ENCODE measurements around the gene ATP13A3.

ATP13A3 gene

DNA sequence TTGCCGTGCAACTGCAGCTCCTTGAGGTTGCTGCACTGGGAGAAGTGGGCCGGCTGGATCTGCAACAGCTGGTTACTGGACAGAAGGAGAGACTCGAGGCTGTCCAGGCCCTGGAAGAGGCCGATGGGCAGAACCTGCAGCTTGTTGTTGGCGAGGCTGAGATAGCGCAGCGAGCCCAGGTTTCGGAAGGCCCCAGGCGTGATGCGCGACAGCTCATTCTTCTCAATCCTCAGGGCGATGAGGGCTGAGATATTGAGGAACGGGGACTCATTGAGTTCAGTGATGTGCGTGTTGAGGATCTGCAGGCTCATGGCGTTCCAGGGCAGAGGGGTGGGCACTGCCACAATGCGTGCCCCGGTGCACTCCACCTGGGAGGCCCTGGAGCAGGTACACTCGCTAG, 126.2 kb downstream of the ATP13A3 start:
- no peak overlapping the region for H2AFZ ChIP-seq (ENCODE audit: low read length)
- H3K9me3 ChIP-seq (ENCODE audit: low read length) = no peaks in the 10 kb centered on the region
- TF ChIP-seq, protein P1, sequence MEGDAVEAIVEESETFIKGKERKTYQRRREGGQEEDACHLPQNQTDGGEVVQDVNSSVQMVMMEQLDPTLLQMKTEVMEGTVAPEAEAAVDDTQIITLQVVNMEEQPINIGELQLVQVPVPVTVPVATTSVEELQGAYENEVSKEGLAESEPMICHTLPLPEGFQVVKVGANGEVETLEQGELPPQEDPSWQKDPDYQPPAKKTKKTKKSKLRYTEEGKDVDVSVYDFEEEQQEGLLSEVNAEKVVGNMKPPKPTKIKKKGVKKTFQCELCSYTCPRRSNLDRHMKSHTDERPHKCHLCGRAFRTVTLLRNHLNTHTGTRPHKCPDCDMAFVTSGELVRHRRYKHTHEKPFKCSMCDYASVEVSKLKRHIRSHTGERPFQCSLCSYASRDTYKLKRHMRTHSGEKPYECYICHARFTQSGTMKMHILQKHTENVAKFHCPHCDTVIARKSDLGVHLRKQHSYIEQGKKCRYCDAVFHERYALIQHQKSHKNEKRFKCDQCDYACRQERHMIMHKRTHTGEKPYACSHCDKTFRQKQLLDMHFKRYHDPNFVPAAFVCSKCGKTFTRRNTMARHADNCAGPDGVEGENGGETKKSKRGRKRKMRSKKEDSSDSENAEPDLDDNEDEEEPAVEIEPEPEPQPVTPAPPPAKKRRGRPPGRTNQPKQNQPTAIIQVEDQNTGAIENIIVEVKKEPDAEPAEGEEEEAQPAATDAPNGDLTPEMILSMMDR (IDR thresholded peaks at IDR 0.05; ENCODE audit: low read length) = no peak
- no peak for TF ChIP-seq EZH2 (IDR thresholded peaks at IDR 0.05; ENCODE audit: borderline replicate concordance, low read length)
- H3K27ac ChIP-seq (ENCODE audit: low read depth, low read length, poor library complexity, severe bottlenecking) = no peak overlapping the region
- no peaks in the 10 kb centered on the region for H3K9me2 ChIP-seq (ENCODE audit: low read depth, low read length)
- no peaks in the 10 kb centered on the region for H4K20me1 ChIP-seq (ENCODE audit: insufficient read depth, low read length)
- no peaks in the 10 kb centered on the region for H3F3A ChIP-seq (ENCODE audit: insufficient read depth, low read length)
- no peaks in the 10 kb centered on the region for H3K4me1 ChIP-seq (ENCODE audit: insufficient read depth, low read length, severe bottlenecking)
- no peaks in the 10 kb centered on the region for H3K79me2 ChIP-seq (ENCODE audit: insufficient read depth, low read length)
- H3K27me3 ChIP-seq (ENCODE audit: insufficient read depth, low read length) = peaks cover 19% of the 10 kb centered on the region
- H3K4me3 ChIP-seq (ENCODE audit: low read depth, low read length, poor library complexity, severe bottlenecking) = no peak overlapping the region
- no peaks in the 10 kb centered on the region for H3K36me3 ChIP-seq (ENCODE audit: insufficient read depth, low read length)
- H3K4me2 ChIP-seq (ENCODE audit: low read length) = no peak overlapping the region
- H3K9ac ChIP-seq (ENCODE audit: low read length) = no peak overlapping the region

- Histone ChIP-seq H4K20me1 (ENCODE audit: insufficient read depth, low read length) (no peaks in the 10 kb centered on the region), H3K36me3 (ENCODE audit: insufficient read depth, low read length) (no peaks in the 10 kb centered on the region), H3K4me1 (ENCODE audit: insufficient read depth, low read length, severe bottlenecking) (no peaks in the 10 kb centered on the region), H3K27ac (ENCODE audit: low read depth, low read length, poor library complexity, severe bottlenecking) (no peak overlapping the region), H2AFZ (ENCODE audit: low read length) (no peak overlapping the region), H3F3A (ENCODE audit: insufficient read depth, low read length) (no peaks in the 10 kb centered on the region), H3K27me3 (ENCODE audit: insufficient read depth, low read length) (peaks cover 19% of the 10 kb centered on the region), H3K9me3 (ENCODE audit: low read length) (no peaks in the 10 kb centered on the region), H3K9me2 (ENCODE audit: low read depth, low read length) (no peaks in the 10 kb centered on the region), H3K9ac (ENCODE audit: low read length) (no peak overlapping the region), H3K79me2 (ENCODE audit: insufficient read depth, low read length) (no peaks in the 10 kb centered on the region), H3K4me3 (ENCODE audit: low read depth, low read length, poor library complexity, severe bottlenecking) (no peak overlapping the region), H3K4me2 (ENCODE audit: low read length) (no peak overlapping the region)
- TF ChIP-seq, protein P1 (IDR thresholded peaks at IDR 0.05; ENCODE audit: low read length) = no peak
- TF ChIP-seq EZH2 (IDR thresholded peaks at IDR 0.05; ENCODE audit: borderline replicate concordance, low read length) = no peak
Observed at GRCh38 chr3:194357681-194358080, 129.1 kb downstream of the ATP13A3 start.

DNA sequence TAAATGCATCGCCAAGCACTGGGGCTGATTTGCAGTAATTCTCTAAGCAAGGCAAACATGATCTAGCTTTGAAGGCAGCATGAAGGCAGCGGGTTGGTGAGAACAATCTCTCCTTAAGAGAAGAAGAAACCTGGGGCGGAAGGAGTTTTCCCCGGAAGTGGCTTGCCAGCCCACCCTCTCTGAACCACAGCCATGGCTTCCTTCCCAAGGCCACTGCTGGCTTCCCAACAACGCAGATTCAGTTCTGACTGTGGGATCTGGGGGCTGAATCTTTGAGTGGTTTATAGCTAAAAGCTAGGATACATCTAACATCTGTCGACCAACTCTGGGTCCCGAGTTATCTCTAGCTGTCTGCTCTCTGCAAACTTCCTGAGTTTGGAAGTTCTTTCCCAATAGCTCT, 131.4 kb downstream of the ATP13A3 start:
- TF ChIP-seq EZH2 (IDR thresholded peaks at IDR 0.05; ENCODE audit: borderline replicate concordance, low read length) = no peak
- TF ChIP-seq, protein P1 (IDR thresholded peaks at IDR 0.05; ENCODE audit: low read length) = no peak
- Histone ChIP-seq H3K4me1 (ENCODE audit: insufficient read depth, low read length, severe bottlenecking) (no peaks in the 10 kb centered on the region), H3K36me3 (ENCODE audit: insufficient read depth, low read length) (no peaks in the 10 kb centered on the region), H3K4me2 (ENCODE audit: low read length) (no peak overlapping the region), H3K27me3 (ENCODE audit: insufficient read depth, low read length) (peaks cover 19% of the 10 kb centered on the region), H3K9me3 (ENCODE audit: low read length) (no peaks in the 10 kb centered on the region), H3K9ac (ENCODE audit: low read length) (no peak overlapping the region), H3F3A (ENCODE audit: insufficient read depth, low read length) (no peaks in the 10 kb centered on the region), H4K20me1 (ENCODE audit: insufficient read depth, low read length) (no peaks in the 10 kb centered on the region), H3K79me2 (ENCODE audit: insufficient read depth, low read length) (no peaks in the 10 kb centered on the region), H3K4me3 (ENCODE audit: low read depth, low read length, poor library complexity, severe bottlenecking) (no peak overlapping the region), H3K27ac (ENCODE audit: low read depth, low read length, poor library complexity, severe bottlenecking) (no peak overlapping the region), H3K9me2 (ENCODE audit: low read depth, low read length) (no peaks in the 10 kb centered on the region), H2AFZ (ENCODE audit: low read length) (no peak overlapping the region)
